ENCODE measurements around the gene GADD45G. TPM values are rescaled to one million over a fixed set of nuclear protein-coding genes. Genes with fewer than 3 reads are reported as not detected.

Gene GADD45G
- total and polyA plus RNA-seq, 2 experiments from 2014 or later: 32.7 to 44.6 TPM

- Histone ChIP-seq H3K27ac (no peak overlapping the region), H3K36me3 (no peaks in the 10 kb centered on the region), H3K4me1 (ENCODE audit: low read depth) (peaks cover 25% of the 10 kb centered on the region), H3K4me3 (no peak overlapping the region), H3K9me3 (ENCODE audit: low read depth) (no peaks in the 10 kb centered on the region), H3K27me3 (no peaks in the 10 kb centered on the region)
- DNase-seq (ENCODE audit: low read depth in 1 of 2, low spot score in 1 of 2): no peak
- TF ChIP-seq, protein P1, sequence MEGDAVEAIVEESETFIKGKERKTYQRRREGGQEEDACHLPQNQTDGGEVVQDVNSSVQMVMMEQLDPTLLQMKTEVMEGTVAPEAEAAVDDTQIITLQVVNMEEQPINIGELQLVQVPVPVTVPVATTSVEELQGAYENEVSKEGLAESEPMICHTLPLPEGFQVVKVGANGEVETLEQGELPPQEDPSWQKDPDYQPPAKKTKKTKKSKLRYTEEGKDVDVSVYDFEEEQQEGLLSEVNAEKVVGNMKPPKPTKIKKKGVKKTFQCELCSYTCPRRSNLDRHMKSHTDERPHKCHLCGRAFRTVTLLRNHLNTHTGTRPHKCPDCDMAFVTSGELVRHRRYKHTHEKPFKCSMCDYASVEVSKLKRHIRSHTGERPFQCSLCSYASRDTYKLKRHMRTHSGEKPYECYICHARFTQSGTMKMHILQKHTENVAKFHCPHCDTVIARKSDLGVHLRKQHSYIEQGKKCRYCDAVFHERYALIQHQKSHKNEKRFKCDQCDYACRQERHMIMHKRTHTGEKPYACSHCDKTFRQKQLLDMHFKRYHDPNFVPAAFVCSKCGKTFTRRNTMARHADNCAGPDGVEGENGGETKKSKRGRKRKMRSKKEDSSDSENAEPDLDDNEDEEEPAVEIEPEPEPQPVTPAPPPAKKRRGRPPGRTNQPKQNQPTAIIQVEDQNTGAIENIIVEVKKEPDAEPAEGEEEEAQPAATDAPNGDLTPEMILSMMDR (IDR thresholded peaks at IDR 0.05; ENCODE audit: low read depth, low read length): no peak
Measured at GRCh38 chr9:89647366-89648128, 42.7 kb downstream of the GADD45G start.

DNA sequence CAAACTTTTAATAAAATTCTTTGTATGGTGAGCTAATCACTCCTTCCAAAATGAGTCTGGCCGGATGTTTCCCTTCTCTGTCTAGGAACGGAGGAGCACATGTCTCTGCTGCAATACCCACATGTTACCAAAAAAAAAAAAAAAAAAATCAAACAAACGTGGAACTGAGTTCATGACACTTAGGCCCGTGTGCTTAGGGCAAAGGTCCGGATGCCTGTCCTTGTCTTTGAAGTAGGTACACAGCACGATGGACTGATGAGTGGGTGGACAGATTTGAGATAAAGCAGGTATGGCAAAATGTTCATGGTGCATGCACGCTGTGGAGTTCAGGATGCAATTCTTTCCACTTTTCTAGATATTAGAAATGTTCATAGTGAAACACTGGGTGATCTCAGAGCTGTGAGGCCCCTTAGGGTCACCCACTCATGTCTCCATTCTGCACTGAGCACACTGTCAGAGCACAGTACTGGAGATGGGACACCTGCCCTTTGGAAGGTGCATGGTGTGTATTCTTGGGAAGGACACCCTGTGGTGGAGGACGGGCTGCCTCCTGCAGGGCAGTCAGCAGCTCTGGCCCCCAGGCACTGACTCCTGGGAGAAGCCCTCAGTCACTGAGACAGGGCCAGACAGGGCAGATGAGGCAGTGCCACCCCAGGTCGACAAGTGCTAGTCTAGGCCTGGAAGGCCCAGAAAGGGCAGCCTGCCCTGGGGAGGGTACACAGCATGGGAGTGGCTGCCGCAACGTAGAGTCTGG lies 43.6 kb downstream of the GADD45G start:
- peak overlapping the region; percentile 7 for H3K27ac ChIP-seq
- H3K27me3 ChIP-seq: no peaks in the 10 kb centered on the region
- TF ChIP-seq, protein P1 (IDR thresholded peaks at IDR 0.05; ENCODE audit: low read depth, low read length): no peak
- no peak overlapping the region for H3K4me3 ChIP-seq
- peaks cover 25% of the 10 kb centered on the region for H3K4me1 ChIP-seq (ENCODE audit: low read depth)
- no peak for DNase-seq (ENCODE audit: low read depth in 1 of 2, low spot score in 1 of 2)
- no peaks in the 10 kb centered on the region for H3K9me3 ChIP-seq (ENCODE audit: low read depth)
- no peaks in the 10 kb centered on the region for H3K36me3 ChIP-seq

DNA sequence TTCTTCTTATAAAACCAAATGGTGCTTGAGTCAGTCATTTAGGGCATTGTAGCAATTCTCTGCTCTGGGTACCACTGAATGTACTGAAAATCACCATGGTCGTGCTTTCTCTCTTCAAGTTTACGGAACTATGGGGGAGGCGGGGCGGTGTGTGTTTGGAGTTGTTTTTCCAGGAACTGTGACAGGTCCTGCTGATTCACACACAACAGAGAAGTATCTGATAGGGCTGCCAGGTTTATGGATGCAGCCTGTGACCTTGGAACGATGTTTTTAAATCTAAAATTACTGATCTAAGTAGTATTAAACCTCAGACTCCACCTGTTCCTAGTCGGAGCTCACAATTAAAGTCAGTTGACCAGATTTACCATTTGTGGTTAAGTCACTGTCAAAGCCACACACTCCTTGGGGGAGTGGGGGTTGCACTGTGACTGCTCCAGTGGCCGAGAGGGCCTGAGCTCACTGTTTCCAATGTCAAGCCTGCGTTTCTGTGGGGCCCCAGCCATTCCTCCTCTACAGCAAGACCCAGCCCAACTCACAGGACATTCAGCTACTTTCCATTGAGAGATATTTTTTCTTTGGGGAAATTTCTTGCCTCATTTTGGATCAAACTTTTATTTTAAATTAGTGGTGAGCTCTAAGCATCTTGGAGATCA lies 44.4 kb downstream of the GADD45G start:
- Histone ChIP-seq H3K27me3 (no peaks in the 10 kb centered on the region), H3K4me1 (ENCODE audit: low read depth) (peaks cover 25% of the 10 kb centered on the region), H3K9me3 (ENCODE audit: low read depth) (no peaks in the 10 kb centered on the region), H3K27ac (peak overlapping the region; percentile 7), H3K4me3 (no peak overlapping the region), H3K36me3 (no peaks in the 10 kb centered on the region)
- no peak for DNase-seq (ENCODE audit: low read depth in 1 of 2, low spot score in 1 of 2)
- TF ChIP-seq, protein P1 (IDR thresholded peaks at IDR 0.05; ENCODE audit: low read depth, low read length): no peak

GRCh38 chr9:89654025-89654662 lies 49.3 kb downstream of the GADD45G start:
- DNase-seq (ENCODE audit: low read depth in 1 of 2, low spot score in 1 of 2): no peak
- no peak overlapping the region for H3K27ac ChIP-seq
- no peaks in the 10 kb centered on the region for H3K36me3 ChIP-seq
- TF ChIP-seq, protein P1 (IDR thresholded peaks at IDR 0.05; ENCODE audit: low read depth, low read length): no peak
- peaks cover 6% of the 10 kb centered on the region for H3K4me1 ChIP-seq (ENCODE audit: low read depth)
- H3K27me3 ChIP-seq: no peaks in the 10 kb centered on the region
- H3K4me3 ChIP-seq: no peak overlapping the region
- no peaks in the 10 kb centered on the region for H3K9me3 ChIP-seq (ENCODE audit: low read depth)

All from cardiac muscle cell (in vitro differentiated cells and primary cell).